Rectal smooth muscle tissue (tissue), 1 donor: ENCODE measurements around the gene SMARCAD1.

Source experiments
- H3K27ac ChIP-seq: one replicate; pipeline ENCODE4 v1.7.0; 2013; ENCODE audit warnings: low read depth, low read length, inconsistent platforms
- H3K27me3 ChIP-seq: one replicate; pipeline ENCODE4 v1.7.0; 2013; ENCODE audit warnings: low read length; ENCODE audit not compliant: control insufficient read depth, insufficient read depth
- H3K36me3 ChIP-seq: one replicate; pipeline ENCODE4 v1.7.0; 2013; ENCODE audit warnings: low read length; ENCODE audit not compliant: control insufficient read depth, insufficient read depth
- H3K4me1 ChIP-seq: one replicate; pipeline ENCODE4 v1.7.0; 2013; ENCODE audit warnings: low read length; ENCODE audit not compliant: control insufficient read depth, insufficient read depth
- H3K4me3 ChIP-seq: one replicate; pipeline ENCODE4 v1.7.0; 2013; ENCODE audit warnings: low read length
- H3K9ac ChIP-seq: one replicate; pipeline ENCODE4 v1.7.0; 2013; ENCODE audit warnings: low read length

Gene SMARCAD1, protein sequence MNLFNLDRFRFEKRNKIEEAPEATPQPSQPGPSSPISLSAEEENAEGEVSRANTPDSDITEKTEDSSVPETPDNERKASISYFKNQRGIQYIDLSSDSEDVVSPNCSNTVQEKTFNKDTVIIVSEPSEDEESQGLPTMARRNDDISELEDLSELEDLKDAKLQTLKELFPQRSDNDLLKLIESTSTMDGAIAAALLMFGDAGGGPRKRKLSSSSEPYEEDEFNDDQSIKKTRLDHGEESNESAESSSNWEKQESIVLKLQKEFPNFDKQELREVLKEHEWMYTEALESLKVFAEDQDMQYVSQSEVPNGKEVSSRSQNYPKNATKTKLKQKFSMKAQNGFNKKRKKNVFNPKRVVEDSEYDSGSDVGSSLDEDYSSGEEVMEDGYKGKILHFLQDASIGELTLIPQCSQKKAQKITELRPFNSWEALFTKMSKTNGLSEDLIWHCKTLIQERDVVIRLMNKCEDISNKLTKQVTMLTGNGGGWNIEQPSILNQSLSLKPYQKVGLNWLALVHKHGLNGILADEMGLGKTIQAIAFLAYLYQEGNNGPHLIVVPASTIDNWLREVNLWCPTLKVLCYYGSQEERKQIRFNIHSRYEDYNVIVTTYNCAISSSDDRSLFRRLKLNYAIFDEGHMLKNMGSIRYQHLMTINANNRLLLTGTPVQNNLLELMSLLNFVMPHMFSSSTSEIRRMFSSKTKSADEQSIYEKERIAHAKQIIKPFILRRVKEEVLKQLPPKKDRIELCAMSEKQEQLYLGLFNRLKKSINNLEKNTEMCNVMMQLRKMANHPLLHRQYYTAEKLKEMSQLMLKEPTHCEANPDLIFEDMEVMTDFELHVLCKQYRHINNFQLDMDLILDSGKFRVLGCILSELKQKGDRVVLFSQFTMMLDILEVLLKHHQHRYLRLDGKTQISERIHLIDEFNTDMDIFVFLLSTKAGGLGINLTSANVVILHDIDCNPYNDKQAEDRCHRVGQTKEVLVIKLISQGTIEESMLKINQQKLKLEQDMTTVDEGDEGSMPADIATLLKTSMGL

DNA sequence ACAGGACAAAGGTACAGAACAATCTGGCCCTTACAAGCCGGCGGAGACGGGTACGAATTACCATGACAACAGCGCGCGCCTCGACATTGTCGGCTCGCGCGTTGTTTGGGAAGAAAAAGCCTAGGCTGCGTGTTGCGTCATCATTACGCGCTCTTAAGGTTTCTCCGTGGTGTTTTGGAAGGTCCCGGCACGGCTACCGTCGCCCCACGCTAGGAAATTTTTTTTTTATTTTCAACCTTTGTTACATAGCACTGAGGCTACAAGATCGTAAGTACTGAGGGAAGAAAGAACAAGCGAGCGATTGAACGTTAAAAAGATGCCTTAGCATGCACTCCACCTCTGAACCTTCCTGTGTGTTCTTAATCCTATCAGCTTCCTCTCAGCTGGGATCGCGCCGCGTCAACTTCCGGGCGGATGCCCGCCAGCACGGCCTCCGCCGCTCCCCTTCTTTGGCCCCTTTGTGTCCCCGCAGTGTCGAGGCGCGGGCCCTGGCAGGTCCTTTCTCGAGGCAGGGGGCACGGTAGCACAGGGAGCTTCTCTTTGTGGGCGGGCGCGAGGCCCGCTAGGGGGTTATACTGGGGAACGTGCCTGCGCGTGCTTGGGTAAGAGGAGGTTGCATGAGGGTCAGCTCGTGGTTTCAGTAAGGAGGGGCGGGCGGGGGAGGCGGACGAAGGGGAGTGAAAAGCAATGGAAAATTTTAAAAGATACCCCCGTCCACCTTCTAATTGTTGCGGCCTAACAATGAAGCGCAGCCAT lies at the start of gene SMARCAD1:
SMARCAD1 (plus strand) TSS at position 397 of the 756 bp plus-strand sequence. CDS start 530 bp downstream, outside the sequence.
- Histone ChIP-seq H3K4me3 (peak within 1 kb of the TSS; percentile 81), H3K27me3 (no peaks in the 10 kb centered on the region), H3K9ac (peak within 1 kb of the TSS; percentile 66), H3K27ac (peak within 1 kb of the TSS; percentile 85), H3K36me3 (peaks cover under 1% of the 10 kb centered on the region), H3K4me1 (peaks cover 7% of the 10 kb centered on the region)

DNA sequence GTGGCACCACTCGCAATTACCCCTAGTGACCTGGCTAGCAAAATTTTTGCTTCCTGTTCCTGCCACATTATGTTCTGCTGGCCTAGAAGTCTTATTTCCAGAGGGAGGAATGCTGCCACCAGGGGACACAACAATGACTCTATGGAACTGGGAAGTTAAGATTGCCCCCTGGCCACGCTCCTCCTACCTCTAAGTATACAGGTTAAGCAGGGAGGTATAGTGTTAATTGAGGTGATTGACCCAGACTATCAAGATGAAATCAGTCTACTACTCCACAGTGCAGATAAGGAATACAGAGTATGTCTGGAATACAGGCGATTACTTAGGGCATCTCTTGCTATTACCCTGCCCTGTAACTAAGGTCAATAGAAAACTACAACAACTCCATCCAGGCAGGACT lies 48.8 kb upstream of the SMARCAD1 start:
- Histone ChIP-seq H3K36me3 (no peaks in the 10 kb centered on the region), H3K27me3 (no peaks in the 10 kb centered on the region), H3K4me3 (no peak overlapping the region), H3K4me1 (no peaks in the 10 kb centered on the region), H3K9ac (no peak overlapping the region), H3K27ac (no peak overlapping the region)

DNA sequence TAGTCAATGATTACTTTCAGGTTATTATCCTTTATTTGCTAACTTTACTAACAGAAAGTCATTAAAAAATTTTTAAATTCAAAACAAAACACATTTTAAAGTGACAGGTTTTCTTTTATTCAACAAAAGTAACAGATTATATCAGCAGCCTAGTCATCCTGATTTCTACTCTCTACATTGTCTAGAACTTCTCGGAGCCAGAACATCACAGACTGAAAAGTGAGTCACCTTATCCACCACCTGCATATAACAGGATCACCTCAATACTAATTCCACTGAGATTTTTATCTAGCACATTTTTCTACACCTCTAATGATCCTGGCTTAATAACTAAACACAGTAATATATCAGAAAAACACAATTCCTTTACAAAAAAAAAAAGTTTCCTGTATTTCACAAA lies 47.9 kb upstream of the SMARCAD1 start:
- H3K9ac ChIP-seq = no peak overlapping the region
- no peak overlapping the region for H3K27ac ChIP-seq
- H3K27me3 ChIP-seq = no peaks in the 10 kb centered on the region
- H3K36me3 ChIP-seq = no peaks in the 10 kb centered on the region
- no peak overlapping the region for H3K4me3 ChIP-seq
- no peaks in the 10 kb centered on the region for H3K4me1 ChIP-seq

DNA sequence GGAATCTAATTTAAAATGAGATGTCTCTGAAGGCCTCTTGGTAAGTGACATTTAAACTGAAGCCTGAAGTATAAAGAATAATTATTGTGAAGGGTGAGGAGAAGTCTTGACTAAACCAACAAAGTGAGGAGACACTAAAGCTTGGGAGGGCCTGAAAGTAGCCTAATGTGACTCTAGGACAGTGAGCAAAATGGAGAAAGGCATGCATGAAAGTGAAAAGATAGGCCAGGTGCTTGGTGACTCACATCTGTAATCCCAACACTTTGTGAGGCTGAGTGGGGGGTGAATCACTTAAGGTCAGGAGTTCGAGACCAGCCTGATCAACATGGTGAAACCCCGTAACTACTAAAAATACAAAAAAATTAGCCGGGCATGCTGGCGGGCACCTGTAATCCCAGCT lies 46.9 kb upstream of the SMARCAD1 start:
- no peaks in the 10 kb centered on the region for H3K4me1 ChIP-seq
- no peak overlapping the region for H3K27ac ChIP-seq
- H3K9ac ChIP-seq = no peak overlapping the region
- H3K36me3 ChIP-seq = no peaks in the 10 kb centered on the region
- no peaks in the 10 kb centered on the region for H3K27me3 ChIP-seq
- no peak overlapping the region for H3K4me3 ChIP-seq

DNA sequence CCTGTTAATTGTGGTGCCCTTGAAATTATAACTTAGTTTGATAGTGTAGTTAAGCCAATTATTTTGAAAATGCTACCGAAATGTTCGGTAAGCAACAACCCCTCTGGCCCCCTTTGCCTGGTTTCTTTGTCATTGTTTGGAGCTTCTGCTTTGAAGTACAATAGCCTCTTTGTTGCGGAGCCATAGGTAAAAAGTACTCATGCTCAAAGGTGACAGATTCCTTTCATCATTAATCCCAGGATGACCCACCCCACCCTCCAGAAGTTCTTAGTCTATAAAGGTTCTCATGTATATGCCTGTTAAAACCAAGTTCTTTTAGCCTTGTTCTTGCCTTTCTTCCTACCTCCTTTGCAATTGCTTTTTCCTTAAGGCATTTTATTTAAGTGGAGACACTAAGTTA lies 42.4 kb upstream of the SMARCAD1 start:
- Histone ChIP-seq H3K36me3 (no peaks in the 10 kb centered on the region), H3K27me3 (no peaks in the 10 kb centered on the region), H3K9ac (no peak overlapping the region), H3K27ac (no peak overlapping the region), H3K4me3 (no peak overlapping the region), H3K4me1 (no peaks in the 10 kb centered on the region)

DNA sequence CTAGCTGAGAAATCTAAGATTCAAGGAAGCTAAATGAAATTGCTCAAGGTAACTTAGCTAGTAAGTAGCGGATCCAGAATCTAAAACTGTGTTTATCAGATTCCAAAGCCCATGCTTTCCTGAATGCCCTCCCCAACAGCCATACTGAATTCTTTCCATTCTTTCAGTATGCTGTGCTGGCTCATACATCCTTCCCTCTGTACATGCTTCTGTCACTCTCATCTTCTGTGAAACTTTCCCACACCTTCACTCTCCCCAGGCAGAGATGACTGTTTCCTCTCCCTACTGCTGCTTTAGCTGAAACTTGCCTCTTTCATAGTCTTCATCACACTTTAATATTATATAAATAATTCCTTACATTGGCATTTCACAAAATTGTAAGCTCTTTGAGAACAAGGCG lies 39.3 kb upstream of the SMARCAD1 start:
- no peak overlapping the region for H3K4me3 ChIP-seq
- H3K27me3 ChIP-seq = no peaks in the 10 kb centered on the region
- H3K36me3 ChIP-seq = no peaks in the 10 kb centered on the region
- no peak overlapping the region for H3K9ac ChIP-seq
- H3K4me1 ChIP-seq = no peaks in the 10 kb centered on the region
- H3K27ac ChIP-seq = no peak overlapping the region

DNA sequence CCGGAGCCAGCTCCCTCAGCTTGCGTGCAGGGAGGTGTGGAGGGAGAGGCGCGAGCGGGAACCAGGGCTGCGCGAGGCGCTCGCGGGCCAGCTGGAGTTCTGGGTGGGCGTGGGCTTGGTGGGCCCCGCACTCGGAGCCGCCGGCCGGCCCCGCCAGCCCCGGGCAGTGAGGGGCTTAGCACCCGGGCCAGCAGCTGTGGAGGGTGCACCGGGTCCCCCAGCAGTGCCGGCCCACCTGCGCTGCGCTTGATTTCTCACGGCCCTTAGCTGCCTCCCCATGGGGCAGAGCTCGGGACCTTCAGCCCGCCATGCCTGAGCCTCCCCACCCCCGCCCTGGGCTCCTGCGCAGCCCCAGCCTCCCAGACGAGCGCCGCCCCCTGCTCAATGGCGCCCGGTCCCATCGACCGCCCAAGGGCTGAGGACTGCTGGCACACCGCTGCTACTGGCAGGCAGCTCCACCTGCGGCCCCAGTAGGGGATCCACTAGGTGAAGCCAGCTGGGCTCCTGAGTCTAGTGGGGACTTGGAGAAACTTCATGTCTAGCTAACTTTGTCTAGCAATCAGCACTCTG lies 37.8 kb upstream of the SMARCAD1 start:
- no peaks in the 10 kb centered on the region for H3K4me1 ChIP-seq
- H3K4me3 ChIP-seq = no peak overlapping the region
- no peaks in the 10 kb centered on the region for H3K27me3 ChIP-seq
- H3K9ac ChIP-seq = no peak overlapping the region
- H3K27ac ChIP-seq = no peak overlapping the region
- no peaks in the 10 kb centered on the region for H3K36me3 ChIP-seq

DNA sequence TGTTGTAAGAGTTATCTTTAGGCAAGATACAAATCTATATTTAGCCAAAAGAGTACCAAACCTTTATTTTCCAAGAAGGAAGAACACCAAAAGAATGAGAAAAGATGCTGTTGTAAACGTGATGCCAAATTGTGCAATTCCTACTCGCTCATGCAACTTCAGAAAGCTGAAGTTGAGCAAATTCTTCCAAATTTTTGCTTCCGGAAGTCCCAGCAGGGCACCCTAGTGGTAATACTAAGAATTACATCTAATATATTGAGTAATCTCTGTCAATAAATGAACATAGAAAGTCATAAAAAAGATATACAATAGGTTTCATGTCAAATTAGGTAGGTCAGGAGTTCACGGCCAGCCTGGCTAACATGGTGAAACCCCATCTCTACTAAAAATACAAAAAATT lies 36.0 kb upstream of the SMARCAD1 start:
- no peak overlapping the region for H3K27ac ChIP-seq
- H3K4me3 ChIP-seq = no peak overlapping the region
- no peaks in the 10 kb centered on the region for H3K4me1 ChIP-seq
- no peaks in the 10 kb centered on the region for H3K27me3 ChIP-seq
- no peaks in the 10 kb centered on the region for H3K36me3 ChIP-seq
- H3K9ac ChIP-seq = no peak overlapping the region

DNA sequence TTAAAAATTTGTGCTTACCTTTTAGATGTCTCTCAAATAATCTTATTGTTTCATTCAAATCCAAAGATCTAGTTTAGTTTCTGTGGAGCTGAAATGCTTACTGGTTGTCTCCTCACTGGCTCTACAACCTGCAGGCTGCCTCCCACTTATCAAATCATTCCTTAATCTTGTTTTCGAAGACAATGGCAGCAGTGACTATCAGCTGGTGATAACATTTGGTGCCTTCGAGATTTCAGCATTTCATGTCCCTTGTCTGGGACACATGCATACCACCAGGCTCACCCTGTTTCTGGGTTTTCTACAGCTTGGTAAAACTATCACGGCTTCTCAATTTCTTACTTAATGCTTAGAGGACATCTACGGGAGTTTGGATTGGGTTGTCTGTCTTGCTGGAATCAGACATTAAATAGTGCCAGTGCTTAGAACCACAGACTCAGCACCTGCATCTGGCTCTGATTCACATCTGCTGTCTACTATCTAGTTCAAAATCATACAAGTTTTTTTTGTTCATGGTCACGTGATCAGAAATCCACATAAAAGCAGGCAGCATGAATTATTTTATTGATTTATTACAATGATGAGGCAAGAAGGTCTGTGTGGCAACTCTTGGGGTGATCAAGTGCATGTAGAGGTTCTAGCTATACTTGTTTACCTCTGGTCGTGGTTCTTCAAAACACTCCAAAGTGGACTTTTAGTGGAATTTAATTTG lies 32.0 kb upstream of the SMARCAD1 start:
- no peaks in the 10 kb centered on the region for H3K27me3 ChIP-seq
- H3K4me3 ChIP-seq = no peak overlapping the region

DNA sequence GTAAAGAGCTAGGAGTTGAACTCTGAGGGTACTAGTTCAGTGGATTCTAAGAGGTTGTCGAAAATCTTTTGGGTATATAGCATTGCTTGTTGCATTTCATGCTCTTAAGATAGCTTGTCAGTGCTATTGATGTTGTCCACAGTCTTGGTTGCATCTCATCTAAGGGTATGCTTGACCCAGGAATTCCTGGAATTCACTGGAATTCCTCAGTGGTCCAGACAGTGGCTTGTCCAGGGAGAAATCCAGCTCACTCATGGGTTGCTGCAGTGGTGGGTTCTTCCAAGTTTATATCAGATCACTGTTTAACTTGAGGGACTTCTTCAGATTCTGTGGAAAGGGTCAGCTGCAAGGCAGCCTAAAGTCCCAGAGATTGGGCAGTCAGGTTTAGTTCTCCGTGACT lies 29.8 kb upstream of the SMARCAD1 start:
- no peaks in the 10 kb centered on the region for H3K4me1 ChIP-seq
- no peak overlapping the region for H3K27ac ChIP-seq
- H3K36me3 ChIP-seq = no peaks in the 10 kb centered on the region
- no peaks in the 10 kb centered on the region for H3K27me3 ChIP-seq
- H3K4me3 ChIP-seq = no peak overlapping the region
- H3K9ac ChIP-seq = no peak overlapping the region

More for the DNA sequence above, 32.0 kb upstream of the SMARCAD1 start:
- Histone ChIP-seq H3K4me1 (no peaks in the 10 kb centered on the region), H3K27ac (no peak overlapping the region), H3K36me3 (no peaks in the 10 kb centered on the region), H3K9ac (no peak overlapping the region)

DNA sequence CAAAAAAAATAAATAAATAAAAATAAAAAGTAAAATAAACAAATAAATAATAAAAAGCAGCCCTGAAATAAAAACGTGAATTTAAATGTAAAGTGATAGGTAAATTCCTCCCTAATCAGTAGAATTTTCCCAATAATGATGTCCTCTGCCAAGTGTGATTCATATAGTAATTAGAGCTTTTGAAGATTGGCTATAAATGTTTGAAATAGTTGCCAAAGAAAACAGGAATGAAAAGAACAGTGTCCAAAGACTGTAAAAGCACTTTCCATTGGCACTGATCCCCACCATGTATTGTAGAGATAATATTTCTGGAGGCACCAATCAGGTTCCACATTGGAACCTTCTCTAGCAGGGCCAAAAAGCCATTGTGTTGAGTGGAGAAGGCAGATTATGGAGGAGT lies 25.9 kb upstream of the SMARCAD1 start:
- no peaks in the 10 kb centered on the region for H3K36me3 ChIP-seq
- H3K4me3 ChIP-seq = no peak overlapping the region
- H3K9ac ChIP-seq = no peak overlapping the region
- no peak overlapping the region for H3K27ac ChIP-seq
- no peaks in the 10 kb centered on the region for H3K4me1 ChIP-seq
- no peaks in the 10 kb centered on the region for H3K27me3 ChIP-seq
